Measurements from ENCODE around the gene CEP170.
"Not testable (repeated sequence)": the region's sequence is repeated elsewhere in the genome, so short reads cannot be mapped to it uniquely, and the experiment has no call there.

The CEP170 gene

GRCh38 chr1:243150906-243151305, 104.2 kb downstream of the CEP170 start:
- not testable (repeated sequence) for DNase-seq

- DNase-seq, result not testable (repeated sequence)
These were observed 106.0 kb downstream of the CEP170 start for GRCh38 chr1:243149120-243149519.

- DNase-seq, result not testable (repeated sequence)
These were observed 107.7 kb downstream of the CEP170 start for GRCh38 chr1:243147351-243147750.

- not testable (repeated sequence) for DNase-seq
These were observed 114.6 kb downstream of the CEP170 start for GRCh38 chr1:243140498-243140897.

- DNase-seq, result not testable (repeated sequence)
These were observed 132.1 kb downstream of the CEP170 start for GRCh38 chr1:243122876-243123409.

GRCh38 chr1:243121939-243122338, 133.1 kb downstream of the CEP170 start:
- not testable (repeated sequence) for DNase-seq

- not testable (repeated sequence) for DNase-seq
These were observed 136.3 kb downstream of the CEP170 start for GRCh38 chr1:243118601-243119322.

GRCh38 chr1:243116187-243116586, 138.9 kb downstream of the CEP170 start:
- not testable (repeated sequence) for DNase-seq

- not testable (repeated sequence) for DNase-seq
These were observed 140.3 kb downstream of the CEP170 start for GRCh38 chr1:243114769-243115168.

GRCh38 chr1:243114059-243114713, 140.9 kb downstream of the CEP170 start:
- not testable (repeated sequence) for DNase-seq

- DNase-seq, result not testable (repeated sequence)
These were observed 147.9 kb downstream of the CEP170 start for GRCh38 chr1:243107171-243107570.

- DNase-seq, result not testable (repeated sequence)
These were observed 149.3 kb downstream of the CEP170 start for GRCh38 chr1:243105652-243106332.

- not testable (repeated sequence) for DNase-seq
These were observed 150.0 kb downstream of the CEP170 start for GRCh38 chr1:243105104-243105503.

GRCh38 chr1:243104452-243104851, 150.6 kb downstream of the CEP170 start:
- DNase-seq, result not testable (repeated sequence)

- DNase-seq, result not testable (repeated sequence)
These were observed 153.5 kb downstream of the CEP170 start for GRCh38 chr1:243101551-243102050.

- DNase-seq, result not testable (repeated sequence)
These were observed 167.7 kb downstream of the CEP170 start for GRCh38 chr1:243087368-243087767.
